CD14-positive monocyte (primary cell): ENCODE measurements around the gene ANKS6. TPM values are rescaled to one million over a fixed set of nuclear protein-coding genes. Genes with fewer than 3 reads are reported as not detected.

ENCODE experiments used
- DNase-seq, 3 donors: peaks; one replicate each; pipeline ENCODE4 v3.0.0-alpha.2; 2011 to 2022
- H2AFZ ChIP-seq: 2 replicates; pipeline ENCODE4 v1.6.0; 2012; ENCODE audit warnings: mild to moderate bottlenecking, low read depth, low read length, inconsistent platforms; ENCODE audit not compliant: insufficient read depth, poor library complexity, severe bottlenecking
- H3K27ac ChIP-seq, 2 donors: 1 replicate in 1 of 2; 2 replicates in 1 of 2; pipeline ENCODE4 v1.5.1; 2012 to 2013; ENCODE audit warnings: low read length in 2 of 2, control low read depth in 1 of 2, inconsistent platforms in 1 of 2, low read depth in 1 of 2, mild to moderate bottlenecking in 1 of 2
- H3K27me3 ChIP-seq, 2 donors: one replicate each; pipeline versions ENCODE4 v1.6.0 to v1.6.1; 2011 to 2013; ENCODE audit warnings: low read length in 2 of 2; ENCODE audit not compliant: control insufficient read depth in 2 of 2, insufficient read depth in 2 of 2
- H3K36me3 ChIP-seq, 2 donors: replicated peaks in 1 of 2; 1 replicate in 1 of 2; 2 replicates in 1 of 2; pipeline versions ENCODE4 v1.5.1 to v1.6.1; 2012 to 2013; ENCODE audit warnings: low read length in 2 of 2, control low read depth in 1 of 2, inconsistent platforms in 1 of 2, mild to moderate bottlenecking in 1 of 2; ENCODE audit not compliant: insufficient read depth in 2 of 2, control insufficient read depth in 1 of 2
- H3K4me1 ChIP-seq, 2 donors: 1 replicate in 1 of 2; 2 replicates in 1 of 2; pipeline versions ENCODE4 v1.5.1 to v1.6.1; 2012 to 2013; ENCODE audit warnings: low read length in 2 of 2, control low read depth in 1 of 2, inconsistent platforms in 1 of 2, mild to moderate bottlenecking in 1 of 2, moderate library complexity in 1 of 2; ENCODE audit not compliant: insufficient read depth in 2 of 2, control insufficient read depth in 1 of 2
- H3K4me2 ChIP-seq: replicated peaks from 2 replicates; pipeline ENCODE3; 2012; ENCODE audit warnings: low read length, moderate library complexity, mild to moderate bottlenecking; ENCODE audit not compliant: poor library complexity, severe bottlenecking; ENCODE audit errors: extremely low read depth
- H3K4me3 ChIP-seq, 3 experiments: fragments of 200-600 bp in 1 of 3; sonication (generic) in 1 of 3; replicated peaks in 1 of 3; 1 replicate in 2 of 3; 2 replicates in 1 of 3; pipeline ENCODE4 v1.5.1; 2011 to 2013; ENCODE audit warnings: low read length in 3 of 3, mild to moderate bottlenecking in 3 of 3, control low read depth in 2 of 3, low read depth in 2 of 3, inconsistent platforms in 1 of 3, moderate library complexity in 1 of 3
- H3K79me2 ChIP-seq: 2 replicates; pipeline ENCODE4 v1.6.0; 2012; ENCODE audit warnings: mild to moderate bottlenecking, control low read depth, inconsistent platforms, low read length, moderate library complexity; ENCODE audit not compliant: insufficient read depth
- H3K9ac ChIP-seq: 2 replicates; pipeline ENCODE4 v1.6.0; 2017; ENCODE audit warnings: low read length, mild to moderate bottlenecking; ENCODE audit not compliant: insufficient read depth, poor library complexity, severe bottlenecking
- H3K9me3 ChIP-seq, 2 donors: replicated peaks in 1 of 2; 1 replicate in 1 of 2; 2 replicates in 1 of 2; pipeline versions ENCODE4 v1.5.1 to v1.6.1; 2012 to 2013; ENCODE audit warnings: low read length in 2 of 2, control low read depth in 1 of 2; ENCODE audit not compliant: control insufficient read depth in 1 of 2, insufficient read depth in 1 of 2
- H4K20me1 ChIP-seq: 2 replicates; pipeline ENCODE4 v1.6.0; 2012; ENCODE audit warnings: mild to moderate bottlenecking, low read length, control low read depth, moderate library complexity; ENCODE audit not compliant: insufficient read depth
- H3K27ac Mint-ChIP-seq, 7 donors: one replicate each; pipeline ENCODE4 v1.8.0; 2020; ENCODE audit warnings: mild to moderate bottlenecking in 7 of 7, mixed read lengths in 7 of 7, moderate library complexity in 6 of 7, inconsistent platforms in 2 of 7
- H3K27me3 Mint-ChIP-seq, 3 donors: one replicate each; pipeline ENCODE4 v1.8.0; 2021 to 2022; ENCODE audit warnings: low read depth in 3 of 3, mild to moderate bottlenecking in 3 of 3, mixed read lengths in 3 of 3, moderate library complexity in 3 of 3, inconsistent platforms in 1 of 3
- H3K36me3 Mint-ChIP-seq, 2 donors: one replicate each; pipeline ENCODE4 v1.8.0; 2020; ENCODE audit warnings: mixed read lengths in 2 of 2, inconsistent platforms in 1 of 2, mild to moderate bottlenecking in 1 of 2
- H3K4me1 Mint-ChIP-seq: one replicate; pipeline ENCODE4 v1.8.0; 2020; ENCODE audit warnings: mild to moderate bottlenecking, mixed read lengths
- H3K4me3 Mint-ChIP-seq, 2 donors: one replicate each; pipeline ENCODE4 v1.8.0; 2020; ENCODE audit warnings: mild to moderate bottlenecking in 2 of 2, mixed read lengths in 2 of 2, moderate library complexity in 1 of 2
- H3K9me3 Mint-ChIP-seq, 7 donors: one replicate each; pipeline ENCODE4 v1.8.0; 2020 to 2022; ENCODE audit warnings: mixed read lengths in 7 of 7, mild to moderate bottlenecking in 6 of 7, moderate library complexity in 6 of 7, inconsistent platforms in 2 of 7
- CTCF ChIP-seq: fragments of 200-600 bp; IDR thresholded peaks from one replicate; pipeline ENCODE4 v1.8.0; 2022; ENCODE audit warnings: antibody characterized with exemption, mild to moderate bottlenecking
- WGBS: methylation state at CpG from one replicate; pipeline ENCODE4 v1.1.5; 2013; ENCODE audit warnings: missing lambda C conversion rate; ENCODE audit not compliant: insufficient coverage; 5-methylcytosine and 5-hydroxymethylcytosine counted together
- intact Hi-C, 2 donors: fragments of 100-400 bp; cut with micrococcal nuclease; formaldehyde crosslinking; loops; one replicate each; pipeline versions ENCODE4 v1.15.0 to v1.15.1; 2023
- polyA plus RNA-seq, 3 donors: library from polyadenylated mRNA; depleted of rRNA in 1 of 3; unstranded in 2 of 3; stranded (reverse) in 1 of 3; fragments of 300-500 nt in 2 of 3; fragments of >200 nt in 1 of 3; fragmentation: Illumina TruSeq in 2 of 3; gene quantifications; 1 replicate in 2 of 3; 2 replicates in 1 of 3; pipeline ENCODE4 v1.2.3, GENCODE V29; 2012 to 2021

The ANKS6 gene
- polyA plus RNA-seq, 3 donors, result 0.20 to 1.5 (median 0.56) TPM

- H3K79me2 ChIP-seq, result no peaks in the 10 kb centered on the region
- H3K36me3 Mint-ChIP-seq, result peaks cover 0 to 2% of the 10 kb centered on the region in 2 donors
- H3K36me3 ChIP-seq, result no peaks in the 10 kb centered on the region
- H4K20me1 ChIP-seq, result no peaks in the 10 kb centered on the region
- no peak for TF ChIP-seq CTCF
- H3K27ac Mint-ChIP-seq, result no peak overlapping the region
- no peaks in the 10 kb centered on the region for H3K9me3 Mint-ChIP-seq
- H3K4me1 ChIP-seq, result peaks cover 14 to 21% of the 10 kb centered on the region in 2 donors
- H3K27me3 ChIP-seq, result no peaks in the 10 kb centered on the region
- H3K27me3 Mint-ChIP-seq, result peaks cover 0 to 3% (median 2%) of the 10 kb centered on the region in 3 donors
- WGBS, result 44% methylated on average over 6 of the region's 11 CpGs
- H3K9me3 ChIP-seq, result no peaks in the 10 kb centered on the region
- peaks cover 25% of the 10 kb centered on the region for H3K4me1 Mint-ChIP-seq
- H3K4me3 Mint-ChIP-seq, result no peak overlapping the region
- H3K27ac ChIP-seq, result no peak overlapping the region
- H2AFZ ChIP-seq, result no peak overlapping the region
- H3K4me3 ChIP-seq, result no peak overlapping the region
- DNase-seq, result peak in 1 of 3 donors; percentile 24
- no peak overlapping the region for H3K9ac ChIP-seq
- no peak overlapping the region for H3K4me2 ChIP-seq
- intact Hi-C loops, result no loop called here
Observed at GRCh38 chr9:98781588-98782383, 14.6 kb downstream of the ANKS6 start.

GRCh38 chr9:98780059-98780749 is 16.2 kb downstream of the ANKS6 start:
- Histone ChIP-seq H3K4me3 (no peak overlapping the region), H3K4me1 (peaks cover 14 to 21% of the 10 kb centered on the region in 2 donors), H3K79me2 (no peaks in the 10 kb centered on the region), H3K27me3 (no peaks in the 10 kb centered on the region), H4K20me1 (no peaks in the 10 kb centered on the region), H2AFZ (no peak overlapping the region), H3K9ac (no peak overlapping the region), H3K4me2 (no peak overlapping the region), H3K27ac (no peak overlapping the region), H3K36me3 (no peaks in the 10 kb centered on the region), H3K9me3 (no peaks in the 10 kb centered on the region)
- Mint-ChIP-seq H3K9me3 (no peaks in the 10 kb centered on the region), H3K36me3 (peaks cover 0 to 2% of the 10 kb centered on the region in 2 donors), H3K4me1 (peaks cover 25% of the 10 kb centered on the region), H3K4me3 (no peak overlapping the region), H3K27me3 (peaks cover 0 to 3% (median 0%) of the 10 kb centered on the region in 3 donors), H3K27ac (no peak overlapping the region)
- intact Hi-C loops, result no loop called here
- DNase-seq, result no peak
- WGBS, result 94% methylated on average over 3 of the region's 11 CpGs
- TF ChIP-seq CTCF, result no peak
